Stimulated activated CD8-positive, alpha-beta memory T cell treated with anti-CD3 and anti-CD28 coated beads, Interleukin-15, amount 100 ng/mL, for 24 hours (primary cell): ENCODE data around the gene F12.
A peak's percentile ranks its signal among the peaks of the same experiment; 100 is the strongest.

ENCODE experiments used
- DNase-seq: peaks from one replicate; pipeline ENCODE4 v3.0.0-alpha.2; 2020; ENCODE audit warnings: low read depth

F12 gene

DNA sequence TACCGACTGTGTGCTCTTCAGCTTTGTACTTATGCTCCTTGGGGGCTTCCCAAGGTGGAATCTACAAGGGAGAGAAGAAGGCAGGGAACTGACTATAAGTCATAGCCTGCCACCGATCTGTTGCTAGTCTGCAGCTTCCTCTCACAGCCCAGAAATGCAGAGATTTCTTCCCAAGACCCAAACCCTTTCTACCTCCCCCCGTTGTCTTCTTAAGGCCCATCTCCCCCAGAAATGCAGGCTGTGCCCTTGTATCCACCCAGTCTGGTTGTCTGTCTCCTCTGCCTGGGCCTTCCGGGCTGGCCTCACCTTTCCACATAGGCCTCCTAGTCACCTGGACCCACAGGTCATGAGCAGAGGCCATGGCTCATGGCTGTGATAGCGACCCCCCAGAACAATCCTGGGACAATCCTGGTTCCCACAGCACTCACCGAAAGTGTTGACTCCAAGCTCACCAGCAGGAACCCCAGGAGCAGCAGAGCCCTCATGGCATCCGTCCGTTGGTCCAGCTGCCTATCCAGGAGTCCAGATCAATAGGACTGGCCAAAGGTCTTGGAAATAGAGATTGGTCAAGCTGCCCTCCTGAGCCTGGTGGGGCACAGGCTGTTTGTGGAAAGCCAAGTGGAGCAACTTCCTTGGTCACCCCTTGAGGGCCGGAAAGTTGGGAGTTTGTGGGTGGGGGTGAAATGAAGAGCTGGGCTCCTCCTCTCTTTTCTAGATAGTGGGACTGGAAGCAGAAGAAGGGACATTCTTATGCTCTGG is at the start of gene F12:
Gene F12 (minus strand): TSS at position 522 of the 759 bp plus-strand sequence. CDS start 37 bp downstream, at position 485.
- DNase-seq, result no peak

DNA sequence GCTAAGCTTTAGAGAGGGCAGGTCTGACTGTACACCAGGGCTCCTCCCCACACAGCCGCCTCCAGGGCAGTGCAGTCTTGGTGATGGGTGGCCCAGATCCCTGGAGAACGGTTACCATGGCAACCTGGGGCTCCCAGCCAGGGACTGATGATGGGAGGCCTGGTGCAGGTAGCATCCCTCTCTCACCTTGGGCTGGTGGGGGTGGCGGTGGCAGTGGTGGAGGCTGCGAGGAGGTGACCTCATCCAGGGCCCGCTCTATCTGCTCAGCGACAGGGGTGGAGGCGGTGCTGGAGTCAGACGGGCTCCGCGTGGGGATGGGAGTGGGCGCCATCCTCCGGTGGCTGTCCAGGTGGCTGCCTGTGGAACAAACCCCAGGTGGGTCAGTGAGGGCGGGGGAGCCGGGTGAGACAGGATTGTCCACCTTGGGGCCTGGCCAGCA is 49.6 kb upstream of the F12 start:
- no peak for DNase-seq

DNA sequence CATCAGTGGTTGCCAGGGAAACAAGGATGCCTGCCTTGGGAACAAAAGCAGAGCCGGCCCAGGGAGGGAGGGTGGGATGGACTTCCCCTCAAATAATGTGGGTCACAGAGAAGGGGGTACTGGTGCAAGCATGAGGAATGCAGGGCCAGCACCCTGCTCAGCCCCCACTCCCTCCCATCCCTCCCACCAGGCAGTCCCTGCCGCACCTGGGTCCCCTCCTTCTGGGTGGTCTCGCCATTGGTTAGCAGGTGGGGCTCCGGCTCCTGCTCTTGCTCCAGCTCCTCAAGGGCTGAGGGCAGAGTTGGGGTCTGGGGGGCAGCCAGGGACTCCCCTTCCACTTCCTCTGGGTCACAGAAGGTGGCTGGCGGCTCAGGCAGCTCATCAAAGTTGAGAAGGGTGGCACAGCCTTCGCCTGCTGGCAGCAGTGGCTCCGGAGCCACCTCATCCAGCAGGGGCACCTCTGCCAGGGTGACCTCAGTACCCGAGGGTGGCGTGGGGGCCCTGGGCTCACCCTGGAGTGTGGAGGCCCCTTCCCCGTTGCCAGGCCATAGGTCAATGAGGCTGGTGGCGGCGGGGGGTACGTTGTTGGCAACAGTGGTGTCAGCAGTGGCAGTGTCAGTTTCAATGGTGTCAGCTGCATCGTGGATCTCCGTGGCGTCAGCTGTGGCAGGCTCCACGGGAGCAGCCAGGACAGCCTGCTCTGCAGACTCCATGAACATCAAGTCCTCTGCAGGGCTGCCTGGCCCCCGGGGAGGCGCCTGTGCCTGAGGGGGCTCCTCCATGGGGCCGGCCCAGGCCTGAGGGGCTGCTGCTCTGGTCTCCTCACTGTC is 48.7 kb upstream of the F12 start:
- no peak for DNase-seq

DNA sequence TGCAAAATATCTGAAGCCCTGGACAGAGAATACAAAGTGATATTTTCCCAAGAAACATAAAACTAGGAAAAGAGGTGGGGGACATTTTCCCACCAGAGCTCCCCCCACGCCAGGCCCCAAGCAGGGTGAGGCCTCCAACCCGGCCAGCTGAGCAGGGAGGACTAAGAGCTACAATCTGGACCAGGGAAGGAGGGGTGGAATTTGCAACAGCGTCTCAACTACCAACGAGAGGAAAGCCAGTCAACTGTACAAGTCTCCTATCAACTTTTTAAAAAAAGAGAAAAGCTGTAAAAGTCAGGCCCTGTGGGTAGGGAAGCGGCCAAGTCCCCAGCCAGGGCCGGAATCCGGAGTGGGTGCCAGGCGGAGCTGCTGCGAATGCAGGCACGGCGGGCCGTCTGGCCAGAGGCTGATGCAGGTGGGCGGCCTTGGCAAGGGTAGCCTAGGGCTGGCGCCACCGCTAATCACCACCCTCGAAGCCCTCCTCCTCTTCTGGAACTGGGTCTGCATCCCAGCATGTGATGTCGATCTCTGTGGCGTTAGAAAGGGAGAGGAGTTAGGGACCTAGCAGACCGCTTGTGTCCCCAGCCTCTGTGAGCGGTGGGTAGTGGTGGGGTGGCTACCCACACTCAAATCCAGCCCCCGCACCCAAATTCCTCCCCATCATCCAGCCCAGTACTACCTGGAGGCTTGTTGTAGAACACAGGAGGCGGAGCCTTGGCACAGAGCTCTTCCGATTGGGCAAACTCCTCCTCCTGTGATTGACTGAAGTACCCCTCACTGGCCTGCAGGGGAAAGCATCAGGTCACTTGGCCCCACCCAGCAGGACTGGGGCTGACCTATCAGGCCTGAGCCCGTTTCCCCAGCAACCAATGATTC is 47.9 kb upstream of the F12 start:
- no peak for DNase-seq

- no peak for DNase-seq
Observed at GRCh38 chr5:177456591-177456964, 47.2 kb upstream of the F12 start.

DNA sequence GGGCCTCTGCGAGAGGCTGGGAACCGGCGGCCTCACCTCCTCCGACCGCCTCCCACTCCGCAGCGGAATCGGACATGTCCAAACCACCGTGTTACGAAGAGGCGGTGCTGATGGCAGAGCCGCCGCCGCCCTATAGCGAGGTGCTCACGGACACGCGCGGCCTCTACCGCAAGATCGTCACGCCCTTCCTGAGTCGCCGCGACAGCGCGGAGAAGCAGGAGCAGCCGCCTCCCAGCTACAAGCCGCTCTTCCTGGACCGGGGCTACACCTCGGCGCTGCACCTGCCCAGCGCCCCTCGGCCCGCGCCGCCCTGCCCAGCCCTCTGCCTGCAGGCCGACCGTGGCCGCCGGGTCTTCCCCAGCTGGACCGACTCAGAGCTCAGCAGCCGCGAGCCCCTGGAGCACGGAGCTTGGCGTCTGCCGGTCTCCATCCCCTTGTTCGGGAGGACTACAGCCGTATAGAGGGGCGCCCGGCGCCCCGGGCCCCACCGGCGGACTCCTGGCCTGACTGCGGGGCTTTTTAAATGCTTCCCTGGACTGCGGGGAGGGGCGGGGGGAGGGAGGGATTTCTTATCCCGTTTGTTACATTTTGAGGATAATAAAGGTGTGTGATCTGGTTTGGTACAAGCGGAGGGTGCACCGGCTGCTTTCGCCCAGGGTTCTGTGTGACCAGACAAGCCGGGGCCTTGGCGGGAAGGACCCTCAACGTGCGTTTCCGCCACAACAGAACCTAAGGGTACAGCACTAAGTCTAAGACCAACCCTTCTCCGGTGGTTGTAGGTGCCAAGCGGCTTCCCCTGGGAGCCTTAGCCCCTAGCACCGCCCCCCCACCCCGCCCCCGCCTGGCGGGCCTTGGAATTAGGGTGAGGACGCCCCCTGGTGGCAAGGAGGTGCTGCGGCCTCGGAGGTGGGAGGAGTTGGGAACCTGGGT is 46.6 kb upstream of the F12 start:
- peak; percentile 98 for DNase-seq

DNA sequence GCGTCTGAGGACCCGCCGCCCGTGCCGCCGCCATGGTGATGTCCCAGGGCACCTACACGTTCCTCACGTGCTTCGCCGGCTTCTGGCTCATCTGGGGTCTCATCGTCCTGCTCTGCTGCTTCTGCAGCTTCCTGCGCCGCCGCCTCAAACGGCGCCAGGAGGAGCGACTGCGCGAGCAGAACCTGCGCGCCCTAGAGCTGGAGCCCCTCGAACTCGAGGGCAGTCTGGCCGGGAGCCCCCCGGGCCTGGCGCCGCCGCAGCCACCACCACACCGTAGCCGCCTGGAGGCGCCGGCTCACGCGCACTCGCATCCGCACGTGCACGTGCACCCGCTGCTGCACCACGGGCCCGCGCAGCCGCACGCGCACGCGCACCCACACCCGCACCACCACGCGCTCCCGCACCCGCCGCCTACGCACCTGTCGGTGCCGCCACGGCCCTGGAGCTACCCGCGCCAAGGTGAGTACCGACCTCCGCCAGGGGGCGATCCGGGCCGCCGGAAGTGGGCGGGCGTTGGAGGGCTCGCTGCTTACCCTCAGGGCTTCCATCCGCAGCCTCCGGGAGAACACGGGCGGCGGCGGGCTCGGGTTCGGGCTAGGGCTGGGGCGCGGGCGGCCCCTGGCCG is 45.8 kb upstream of the F12 start:
- DNase-seq, result peak; percentile 89

DNA sequence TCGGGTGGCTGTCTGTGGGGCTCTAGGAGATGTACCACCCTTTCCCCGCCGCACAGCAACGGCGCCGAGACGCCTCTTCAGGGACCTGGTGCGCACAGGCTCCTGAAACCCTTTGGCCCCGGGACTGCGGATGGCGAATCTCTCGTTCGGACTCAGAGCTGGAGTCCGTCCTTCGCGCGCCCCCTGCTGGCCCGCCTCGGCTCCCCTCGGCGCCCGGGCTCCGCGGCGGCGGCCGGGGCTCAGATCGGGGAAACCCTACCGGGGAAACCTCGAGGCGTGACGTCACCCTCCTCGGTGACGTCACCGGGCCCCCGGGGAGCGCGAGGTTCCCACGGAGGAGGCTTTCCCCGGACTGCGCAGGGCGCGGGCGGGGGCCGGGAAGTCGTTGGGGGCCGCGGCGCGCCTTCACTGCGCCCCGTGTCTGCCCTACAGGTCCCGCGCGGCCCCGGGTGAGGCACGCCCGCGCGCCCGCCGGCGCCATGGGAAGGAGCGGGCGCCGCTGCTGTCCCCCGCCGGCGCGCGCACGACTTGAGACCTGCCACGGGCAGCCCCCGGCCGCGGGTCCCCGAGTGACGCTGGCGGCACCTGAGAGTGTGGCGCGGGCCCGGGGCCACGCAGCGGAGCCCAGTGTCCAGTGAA is 45.2 kb upstream of the F12 start:
- peak; percentile 99 for DNase-seq

DNA sequence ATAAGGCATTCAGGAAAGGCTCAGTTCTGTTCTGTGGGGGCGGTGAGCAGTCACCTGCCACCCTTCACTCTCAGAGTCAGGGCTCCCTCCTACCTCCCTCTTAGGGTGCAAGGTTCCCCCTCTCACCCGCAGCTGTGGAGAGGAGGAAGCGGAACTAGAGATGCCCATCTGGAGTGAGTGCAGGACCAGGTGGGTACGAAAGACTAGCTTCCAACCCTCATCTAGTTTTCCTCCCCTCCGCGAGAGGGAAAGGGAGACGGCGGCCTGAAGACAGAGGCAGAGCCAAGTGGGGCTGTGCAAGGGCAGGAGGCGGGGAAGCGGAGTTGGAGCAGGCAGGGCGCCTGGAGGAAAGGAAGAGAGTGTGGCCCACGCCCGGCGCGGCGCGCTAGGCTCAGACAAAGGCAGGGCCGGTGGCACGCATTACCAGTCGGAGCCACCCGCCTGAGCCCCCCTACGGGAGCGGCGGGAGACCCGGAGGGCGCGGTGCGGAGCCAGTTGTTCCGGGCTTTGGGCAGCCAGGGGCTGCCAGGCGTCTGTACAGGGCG is 44.6 kb upstream of the F12 start:
- DNase-seq, result no peak

- DNase-seq, result no peak
Observed at GRCh38 chr5:177452688-177453638, 43.6 kb upstream of the F12 start.

DNA sequence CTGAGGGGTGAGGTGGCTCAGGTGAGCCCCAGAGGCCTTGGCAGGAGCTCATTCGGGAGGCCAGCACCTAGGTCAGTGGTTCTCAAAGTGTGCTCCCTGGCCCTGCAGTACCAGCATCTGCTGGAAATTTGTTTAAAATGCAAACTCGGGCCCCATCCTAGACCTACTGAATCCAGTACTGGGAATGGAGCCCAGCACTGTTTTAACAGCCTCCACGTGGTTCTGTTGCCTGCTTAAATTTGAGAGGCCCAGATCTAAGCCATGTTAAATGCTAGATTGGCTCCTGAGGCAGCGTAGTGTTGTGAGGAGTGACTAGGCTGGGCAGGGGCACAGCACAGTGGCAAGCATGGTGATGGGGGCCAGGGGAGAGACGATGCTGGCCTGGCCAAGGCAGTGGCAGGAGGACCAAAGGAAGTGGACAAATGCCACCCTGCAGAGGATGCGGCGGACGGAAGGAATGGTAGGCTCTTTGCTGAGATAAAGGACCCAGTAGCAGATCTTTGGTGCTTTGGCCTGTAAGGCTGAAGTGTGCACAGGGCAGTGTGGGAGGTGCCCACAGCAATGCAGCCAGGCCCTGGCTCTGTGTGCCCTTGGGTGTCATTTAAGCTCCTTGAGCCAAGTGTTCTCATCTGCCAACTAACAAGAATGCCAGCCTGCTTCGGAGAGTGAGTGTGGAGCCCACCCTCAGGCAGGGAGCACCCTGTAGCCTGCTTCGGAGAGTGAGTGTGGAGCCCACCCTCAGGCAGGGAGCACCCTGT is 41.5 kb upstream of the F12 start:
- DNase-seq, result no peak

GRCh38 chr5:177449140-177450061 is 40.0 kb upstream of the F12 start:
- DNase-seq, result no peak

DNA sequence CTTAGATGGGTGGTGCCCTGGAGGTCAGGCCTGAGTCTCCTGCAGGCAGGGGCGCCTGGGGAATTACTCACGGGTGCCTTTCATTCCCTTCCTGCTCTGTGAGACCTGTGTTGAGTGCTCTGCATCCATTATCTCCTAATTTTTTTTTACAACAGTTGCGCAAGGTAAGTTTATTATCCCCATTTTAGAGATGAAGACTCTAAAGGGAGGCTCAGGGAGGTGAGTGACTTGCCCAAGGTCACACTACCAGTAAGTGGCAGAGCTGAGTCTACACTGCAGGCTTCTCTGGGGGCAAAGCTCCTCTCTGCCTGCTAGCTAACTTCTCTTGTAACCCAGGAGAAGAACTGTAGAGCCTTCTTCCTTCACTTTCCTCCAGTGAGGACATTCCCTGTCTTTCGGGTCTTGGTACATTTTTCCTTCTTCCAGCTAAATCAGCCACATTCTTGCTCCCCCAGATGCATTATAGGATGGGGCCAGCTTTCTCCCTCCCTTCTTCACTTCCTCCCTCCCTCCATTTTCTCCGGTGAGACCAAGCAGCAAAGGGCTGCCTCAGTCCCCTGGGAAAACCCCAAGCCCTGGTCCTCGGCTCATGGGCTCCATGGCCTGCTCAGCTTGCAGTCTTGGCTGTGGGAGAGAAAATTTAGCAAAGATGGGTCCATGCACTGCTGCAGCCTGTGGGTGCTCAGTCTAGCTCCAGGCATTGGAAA is 39.0 kb upstream of the F12 start:
- DNase-seq, result no peak

- DNase-seq, result no peak
Observed at GRCh38 chr5:177447611-177448243, 38.4 kb upstream of the F12 start.

DNA sequence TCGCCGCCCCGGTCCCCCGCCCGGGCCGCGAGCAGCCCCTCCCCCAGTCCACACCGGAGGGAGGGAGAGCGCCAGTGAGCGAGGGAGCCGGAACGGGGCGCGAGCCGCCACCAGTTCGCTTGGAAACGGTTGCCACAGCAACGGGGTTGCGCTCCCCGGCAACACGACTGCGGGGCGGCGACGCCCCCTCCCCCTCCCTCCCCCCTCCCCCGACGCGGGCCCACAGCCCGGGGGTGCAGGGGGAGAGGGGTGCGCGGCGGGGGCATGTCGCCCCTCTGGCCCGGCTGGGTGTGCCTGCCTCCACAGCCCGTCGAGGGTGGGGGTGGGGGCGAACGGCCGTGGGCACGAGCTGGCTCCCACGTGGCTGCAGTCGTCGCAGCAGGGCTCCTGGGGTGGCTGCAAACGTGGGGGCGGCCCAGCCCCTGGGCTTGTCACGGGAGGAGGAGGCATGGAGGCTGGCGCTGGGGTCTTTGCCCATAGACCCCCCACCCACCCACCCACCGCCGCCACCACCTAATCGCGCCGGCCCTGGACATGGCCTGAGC is 37.8 kb upstream of the F12 start:
- DNase-seq, result no peak
